Trophoblast cell (in vitro differentiated cells and primary cell): ENCODE data around the gene DLX2.

Experiments
- DNase-seq, 2 donors: peaks; one replicate each; pipeline ENCODE4 v3.0.0-alpha.2; 2016
- H2AFZ ChIP-seq: 2 replicates; pipeline ENCODE4 v1.6.1; 2013; ENCODE audit warnings: low read length, moderate library complexity, mild to moderate bottlenecking; ENCODE audit not compliant: insufficient read depth, poor library complexity
- H2AK5ac ChIP-seq: 2 replicates; pipeline ENCODE4 v1.6.1; 2013; ENCODE audit warnings: mild to moderate bottlenecking, low read length
- H2BK120ac ChIP-seq: 2 replicates; pipeline ENCODE4 v1.6.1; 2013; ENCODE audit warnings: low read length, mild to moderate bottlenecking, moderate library complexity; ENCODE audit not compliant: insufficient read depth, poor library complexity
- H2BK12ac ChIP-seq: 2 replicates; pipeline ENCODE4 v1.6.1; 2013; ENCODE audit warnings: mild to moderate bottlenecking, low read length, moderate library complexity
- H2BK5ac ChIP-seq: 2 replicates; pipeline ENCODE4 v1.6.1; 2013; ENCODE audit warnings: low read length, low read depth, moderate library complexity, mild to moderate bottlenecking; ENCODE audit not compliant: poor library complexity
- H3K14ac ChIP-seq: 2 replicates; pipeline ENCODE4 v1.6.1; 2013; ENCODE audit warnings: mild to moderate bottlenecking, low read length
- H3K18ac ChIP-seq: 2 replicates; pipeline ENCODE4 v1.6.1; 2013; ENCODE audit warnings: mild to moderate bottlenecking, low read length
- H3K23ac ChIP-seq: 2 replicates; pipeline ENCODE4 v1.6.1; 2013; ENCODE audit warnings: low read length
- H3K27ac ChIP-seq: 2 replicates; pipeline ENCODE4 v1.5.1; 2013; ENCODE audit warnings: low read depth, mild to moderate bottlenecking, inconsistent platforms, low read length, moderate library complexity
- H3K27me3 ChIP-seq: 2 replicates; pipeline ENCODE4 v1.6.1; 2013; ENCODE audit warnings: inconsistent platforms, mild to moderate bottlenecking, low read length, moderate library complexity; ENCODE audit not compliant: insufficient read depth
- H3K36me3 ChIP-seq, 2 experiments: 1 replicate in 1 of 2; 2 replicates in 1 of 2; pipeline ENCODE4 v1.6.1; 2013; ENCODE audit warnings: low read length in 2 of 2, mild to moderate bottlenecking in 2 of 2, moderate library complexity in 1 of 2; ENCODE audit not compliant: insufficient read depth in 2 of 2, control insufficient read depth in 1 of 2
- H3K4ac ChIP-seq: 2 replicates; pipeline ENCODE4 v1.6.1; 2013; ENCODE audit warnings: low read depth, mild to moderate bottlenecking, low read length, moderate library complexity
- H3K4me1 ChIP-seq, 2 experiments: 1 replicate in 1 of 2; 2 replicates in 1 of 2; pipeline ENCODE4 v1.6.1; 2013; ENCODE audit warnings: low read length in 2 of 2, mild to moderate bottlenecking in 2 of 2, moderate library complexity in 1 of 2; ENCODE audit not compliant: insufficient read depth in 2 of 2, control insufficient read depth in 1 of 2
- H3K4me2 ChIP-seq: 2 replicates; pipeline ENCODE4 v1.6.1; 2013; ENCODE audit warnings: inconsistent platforms, mild to moderate bottlenecking, low read length, moderate library complexity
- H3K4me3 ChIP-seq: 2 replicates; pipeline ENCODE4 v1.5.1; 2013; ENCODE audit warnings: mild to moderate bottlenecking, low read depth, low read length, inconsistent platforms
- H3K79me1 ChIP-seq: one replicate; pipeline ENCODE4 v1.6.1; 2013; ENCODE audit warnings: low read length
- H3K79me2 ChIP-seq: 2 replicates; pipeline ENCODE4 v1.6.1; 2013; ENCODE audit warnings: low read length, mild to moderate bottlenecking; ENCODE audit not compliant: control insufficient read depth, insufficient read depth, poor library complexity
- H3K9ac ChIP-seq: 2 replicates; pipeline ENCODE4 v1.6.1; 2013; ENCODE audit warnings: mild to moderate bottlenecking, low read length
- H3K9me3 ChIP-seq: 2 replicates; pipeline ENCODE4 v1.6.1; 2013; ENCODE audit warnings: low read depth, mild to moderate bottlenecking, control low read depth, inconsistent platforms, low read length; ENCODE audit not compliant: insufficient read depth
- H4K12ac ChIP-seq: 2 replicates; pipeline ENCODE4 v1.6.1; 2013; ENCODE audit warnings: low read depth, mild to moderate bottlenecking, low read length, moderate library complexity
- H4K8ac ChIP-seq: 2 replicates; pipeline ENCODE4 v1.6.1; 2013; ENCODE audit warnings: low read depth, mild to moderate bottlenecking, low read length, moderate library complexity
- H4K91ac ChIP-seq: one replicate; pipeline ENCODE4 v1.6.1; 2013; ENCODE audit warnings: low read depth, mild to moderate bottlenecking, low read length, moderate library complexity
- WGBS: extraction: QIAGEN DNeasy Blood & Tissue Kit; methylation state at CpG from one replicate; pipeline ENCODE4 v1.1.7; 2013; ENCODE audit warnings: missing lambda C conversion rate; ENCODE audit not compliant: insufficient read length, insufficient coverage; ENCODE audit errors: extremely low coverage; 5-methylcytosine and 5-hydroxymethylcytosine counted together

The DLX2 gene

GRCh38 chr2:172050479-172051125, 52.1 kb downstream of the DLX2 start:
- Histone ChIP-seq H3K4ac (no peak overlapping the region), H4K8ac (no peak overlapping the region), H4K91ac (no peak overlapping the region), H3K23ac (no peak overlapping the region), H3K18ac (no peak overlapping the region), H2BK5ac (no peak overlapping the region), H4K12ac (no peak overlapping the region), H3K9ac (no peak overlapping the region), H3K79me2 (no peaks in the 10 kb centered on the region), H3K79me1 (no peaks in the 10 kb centered on the region), H3K4me3 (no peak overlapping the region), H2BK12ac (no peak overlapping the region), H3K14ac (no peak overlapping the region), H2AK5ac (no peak overlapping the region), H2BK120ac (no peak overlapping the region), H3K4me1 (peaks cover 0 to 2% of the 10 kb centered on the region in 2 experiments), H3K27me3 (no peaks in the 10 kb centered on the region), H3K27ac (no peak overlapping the region), H2AFZ (no peak overlapping the region), H3K36me3 (no peaks in the 10 kb centered on the region), H3K9me3 (no peaks in the 10 kb centered on the region), H3K4me2 (no peak overlapping the region)
- no peak for DNase-seq
- no CpG with 5 or more reads among the region's 1 CpG for WGBS

DNA sequence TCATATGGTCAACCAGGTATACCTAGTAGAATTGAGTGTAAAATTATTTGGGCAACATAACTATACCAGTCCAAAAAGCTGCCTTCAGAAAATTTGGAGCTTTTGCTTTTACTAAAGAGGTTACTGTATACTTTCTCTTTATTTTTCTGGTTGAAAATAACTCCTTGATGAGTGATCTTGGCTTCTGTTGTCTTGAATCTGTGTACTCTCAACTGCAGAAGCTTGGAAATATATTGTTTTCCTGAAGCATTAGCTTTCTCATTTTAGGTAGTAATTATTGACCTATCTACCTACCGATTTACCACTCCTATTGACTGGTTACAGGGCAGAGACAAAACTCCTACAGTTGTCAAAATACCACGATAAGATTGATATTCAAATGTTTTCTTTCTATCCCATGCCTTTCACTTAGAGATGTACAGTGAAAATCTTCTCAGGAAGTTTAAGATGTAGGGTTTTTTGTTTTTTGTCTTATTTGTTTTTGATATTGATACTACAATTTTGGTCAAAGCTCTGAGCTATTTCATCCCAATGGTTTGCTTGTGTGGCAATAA, 53.1 kb downstream of the DLX2 start:
- no peak overlapping the region for H3K27ac ChIP-seq
- no peak overlapping the region for H4K12ac ChIP-seq
- H3K79me1 ChIP-seq = no peaks in the 10 kb centered on the region
- H3K9ac ChIP-seq = no peak overlapping the region
- H3K4me3 ChIP-seq = no peak overlapping the region
- H2BK12ac ChIP-seq = no peak overlapping the region
- no peak overlapping the region for H2BK120ac ChIP-seq
- H3K27me3 ChIP-seq = no peaks in the 10 kb centered on the region
- no peak overlapping the region for H3K14ac ChIP-seq
- H3K18ac ChIP-seq = no peak overlapping the region
- no peaks in the 10 kb centered on the region for H3K79me2 ChIP-seq
- no peak overlapping the region for H3K4me2 ChIP-seq
- no CpG with 5 or more reads among the region's 2 CpGs for WGBS
- H2BK5ac ChIP-seq = no peak overlapping the region
- peaks cover 0 to 2% of the 10 kb centered on the region in 2 experiments for H3K4me1 ChIP-seq
- no peaks in the 10 kb centered on the region for H3K36me3 ChIP-seq
- H3K4ac ChIP-seq = no peak overlapping the region
- no peak for DNase-seq
- no peak overlapping the region for H4K91ac ChIP-seq
- H2AFZ ChIP-seq = no peak overlapping the region
- no peaks in the 10 kb centered on the region for H3K9me3 ChIP-seq
- H4K8ac ChIP-seq = no peak overlapping the region
- no peak overlapping the region for H3K23ac ChIP-seq
- no peak overlapping the region for H2AK5ac ChIP-seq
